ENCODE results near the gene DGKZ.
"Not testable (repeated sequence)": the region's sequence is repeated elsewhere in the genome, so short reads cannot be mapped to it uniquely, and the experiment has no call there.

DNA sequence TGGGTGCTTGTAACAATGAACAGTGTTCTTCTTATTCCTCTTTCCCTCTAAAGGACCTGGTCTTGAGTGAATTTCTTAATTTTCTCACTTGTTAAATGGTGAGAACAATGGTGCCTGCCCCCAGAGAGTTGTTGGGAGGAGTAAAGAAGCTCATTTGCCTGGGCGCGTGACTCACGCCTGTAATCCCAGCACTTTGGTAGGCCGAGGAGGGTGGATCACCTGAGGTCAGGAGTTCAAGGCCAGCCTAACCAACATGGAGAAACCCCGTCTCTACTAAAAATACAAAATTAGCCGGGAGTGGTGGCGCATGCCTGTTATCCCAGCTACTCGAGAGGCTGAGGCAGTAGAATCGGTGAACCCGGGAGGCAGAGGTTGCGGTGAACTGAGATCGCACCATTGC is 43.2 kb upstream of the DGKZ start:
- not testable (repeated sequence) for TF ChIP-seq POLR2A (IDR thresholded peaks at IDR 0.05)
- TF ChIP-seq, protein P1, sequence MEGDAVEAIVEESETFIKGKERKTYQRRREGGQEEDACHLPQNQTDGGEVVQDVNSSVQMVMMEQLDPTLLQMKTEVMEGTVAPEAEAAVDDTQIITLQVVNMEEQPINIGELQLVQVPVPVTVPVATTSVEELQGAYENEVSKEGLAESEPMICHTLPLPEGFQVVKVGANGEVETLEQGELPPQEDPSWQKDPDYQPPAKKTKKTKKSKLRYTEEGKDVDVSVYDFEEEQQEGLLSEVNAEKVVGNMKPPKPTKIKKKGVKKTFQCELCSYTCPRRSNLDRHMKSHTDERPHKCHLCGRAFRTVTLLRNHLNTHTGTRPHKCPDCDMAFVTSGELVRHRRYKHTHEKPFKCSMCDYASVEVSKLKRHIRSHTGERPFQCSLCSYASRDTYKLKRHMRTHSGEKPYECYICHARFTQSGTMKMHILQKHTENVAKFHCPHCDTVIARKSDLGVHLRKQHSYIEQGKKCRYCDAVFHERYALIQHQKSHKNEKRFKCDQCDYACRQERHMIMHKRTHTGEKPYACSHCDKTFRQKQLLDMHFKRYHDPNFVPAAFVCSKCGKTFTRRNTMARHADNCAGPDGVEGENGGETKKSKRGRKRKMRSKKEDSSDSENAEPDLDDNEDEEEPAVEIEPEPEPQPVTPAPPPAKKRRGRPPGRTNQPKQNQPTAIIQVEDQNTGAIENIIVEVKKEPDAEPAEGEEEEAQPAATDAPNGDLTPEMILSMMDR (IDR thresholded peaks at IDR 0.05), result not testable (repeated sequence)

Measured in Peyer's patch (tissue), 4 donors.